NOMO-1 treated with dmso at 0.1 percent for 144 hours (cell line): Measurements from ENCODE around the gene ABLIM1.

ENCODE experiments used
- DNase-seq: peaks from one replicate; lab custom pipeline; 2025; ENCODE audit not compliant: unreplicated experiment; lab: John Stamatoyannopoulos, UW

Gene ABLIM1

DNA sequence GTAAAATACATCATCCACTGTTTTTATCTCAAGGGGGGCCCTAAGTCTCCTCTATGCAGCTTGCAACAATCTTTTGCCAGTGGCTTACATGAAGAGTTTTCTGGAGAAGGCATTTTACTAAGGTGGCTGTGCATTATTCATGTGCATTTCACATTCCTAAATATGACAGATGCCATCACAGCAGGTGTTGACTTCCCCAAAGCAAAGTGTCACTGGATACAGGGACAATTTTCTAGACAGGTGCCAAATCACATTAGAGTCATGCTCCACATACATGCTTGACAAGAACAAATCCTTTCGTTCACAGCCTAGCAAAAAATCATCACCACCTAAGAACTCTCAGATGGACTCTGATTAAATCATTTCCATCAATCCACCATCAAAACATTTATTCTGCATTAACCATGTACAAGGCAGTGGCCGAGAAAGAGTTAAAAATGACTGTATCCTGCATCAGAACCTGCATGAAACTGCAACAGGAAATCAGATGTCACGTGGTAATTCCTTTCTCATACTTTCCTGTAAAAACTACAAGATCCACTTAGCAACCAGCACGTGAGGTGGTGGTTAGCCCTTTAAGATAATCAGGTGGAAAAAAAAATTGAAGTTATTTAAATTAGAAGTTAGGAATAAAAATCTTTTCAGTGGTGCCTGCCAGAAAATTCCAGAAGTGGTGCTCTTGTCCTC is 165.6 kb downstream of the ABLIM1 start:
- no peak for DNase-seq

DNA sequence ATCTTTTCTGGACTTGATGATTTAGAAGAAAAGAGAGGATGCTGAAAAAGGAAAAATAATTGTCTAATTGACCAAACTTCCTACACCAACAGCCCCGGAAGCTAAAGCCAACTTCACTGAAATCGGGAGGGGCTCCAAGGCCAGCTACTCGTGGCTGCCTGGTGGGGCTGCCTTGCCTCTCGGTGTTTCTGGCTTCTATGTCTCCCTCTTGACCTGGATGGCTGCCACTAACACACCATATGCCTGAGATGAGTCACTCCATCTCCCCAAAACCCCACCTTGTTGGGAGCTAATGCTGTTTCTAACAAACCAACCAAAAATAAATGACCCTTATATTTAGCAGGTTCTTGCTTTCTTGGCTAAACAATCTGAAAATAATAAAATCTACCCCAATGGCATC is 166.1 kb downstream of the ABLIM1 start:
- no peak for DNase-seq

- no peak for DNase-seq
Observed at GRCh38 chr10:114491419-114491818, 166.7 kb downstream of the ABLIM1 start.

- no peak for DNase-seq
Observed at GRCh38 chr10:114489521-114490310, 168.4 kb downstream of the ABLIM1 start.

- DNase-seq, result no peak
Observed at GRCh38 chr10:114487815-114488536, 170.1 kb downstream of the ABLIM1 start.

DNA sequence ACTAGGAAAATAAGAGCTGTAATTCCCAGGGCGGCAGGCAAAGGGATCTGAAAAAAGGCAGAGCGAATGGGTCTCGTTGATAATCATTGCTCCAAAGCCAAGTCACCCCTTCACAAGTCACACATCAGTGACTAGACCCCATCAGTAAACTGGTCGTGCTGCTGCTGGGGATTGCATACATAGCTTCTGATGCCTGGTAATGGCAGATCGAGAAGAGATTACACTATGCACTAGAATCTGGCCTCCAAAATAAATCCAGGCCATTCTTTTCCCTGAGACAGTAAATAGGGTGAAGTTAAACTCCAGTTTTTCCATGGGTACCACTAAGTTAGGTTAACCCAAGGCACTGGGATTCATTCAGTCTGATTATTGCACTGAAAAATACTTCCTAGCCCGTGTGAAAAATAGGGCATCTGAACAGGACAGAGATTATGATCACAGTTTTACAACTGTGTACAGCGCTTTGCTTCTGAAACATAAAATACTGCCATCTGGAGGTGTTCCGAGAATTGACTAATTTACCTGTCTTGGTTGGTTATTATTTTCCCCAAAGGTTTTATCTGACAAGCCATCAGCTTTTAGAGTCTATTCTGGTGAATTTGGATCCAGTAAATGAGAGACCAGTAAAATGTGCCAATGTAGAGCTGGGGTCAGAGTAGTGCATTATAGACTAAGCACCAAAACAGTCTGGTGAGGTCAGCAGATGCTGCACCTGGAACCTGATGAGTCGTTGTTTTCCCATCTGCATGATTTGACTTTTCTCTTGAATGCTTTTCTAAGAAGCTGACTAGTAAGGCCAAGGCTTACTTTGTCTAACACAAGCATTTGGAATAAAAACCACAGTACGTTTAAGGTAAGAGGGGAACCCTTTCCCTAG is 170.9 kb downstream of the ABLIM1 start:
- no peak for DNase-seq

GRCh38 chr10:114485696-114486400 is 172.2 kb downstream of the ABLIM1 start:
- DNase-seq, result no peak

GRCh38 chr10:114483575-114483974 is 174.5 kb downstream of the ABLIM1 start:
- DNase-seq, result no peak

DNA sequence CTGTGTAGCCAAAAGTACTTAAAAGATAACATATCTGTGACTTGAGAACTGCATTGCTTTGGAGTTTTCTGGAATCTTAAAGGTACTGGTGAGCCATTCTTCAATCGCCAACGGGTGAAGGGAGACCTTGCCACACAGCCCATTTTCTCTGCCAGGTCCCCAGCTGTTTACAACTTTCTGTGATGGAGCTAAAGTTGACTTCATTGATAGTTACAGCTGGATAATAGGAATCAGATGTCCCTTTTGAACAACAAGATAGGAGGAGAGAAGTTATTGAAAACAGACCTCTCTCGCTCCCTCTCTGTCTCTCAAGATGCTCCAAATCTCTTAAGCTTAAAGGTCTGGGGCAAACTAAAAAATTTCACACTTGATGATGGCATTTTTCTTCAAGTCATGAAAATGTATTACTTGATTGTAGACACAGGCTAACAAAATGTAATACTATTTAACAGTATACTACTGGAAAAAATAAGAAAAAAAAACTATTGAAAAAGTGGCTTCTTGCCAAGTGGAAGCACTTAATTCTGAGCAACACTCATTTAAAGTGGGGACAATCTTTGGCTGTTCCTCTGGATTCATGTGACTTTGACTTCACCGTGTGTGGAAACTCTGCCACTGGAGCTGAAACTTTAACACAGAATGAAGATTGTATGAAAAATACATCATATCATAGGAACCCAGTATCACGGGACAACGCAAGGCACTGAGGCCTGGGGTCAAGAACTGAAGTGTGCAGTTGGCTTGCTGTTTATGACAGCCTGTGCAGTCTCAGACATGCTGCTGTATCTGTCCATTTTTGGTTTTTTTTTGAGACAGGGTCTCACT is 175.4 kb downstream of the ABLIM1 start:
- no peak for DNase-seq

- DNase-seq, result no peak
Observed at GRCh38 chr10:114481055-114481454, 177.0 kb downstream of the ABLIM1 start.

- DNase-seq, result no peak
Observed at GRCh38 chr10:114479836-114480235, 178.2 kb downstream of the ABLIM1 start.

- no peak for DNase-seq
Observed at GRCh38 chr10:114479307-114479706, 178.8 kb downstream of the ABLIM1 start.

- no peak for DNase-seq
Observed at GRCh38 chr10:114478281-114478680, 179.8 kb downstream of the ABLIM1 start.

DNA sequence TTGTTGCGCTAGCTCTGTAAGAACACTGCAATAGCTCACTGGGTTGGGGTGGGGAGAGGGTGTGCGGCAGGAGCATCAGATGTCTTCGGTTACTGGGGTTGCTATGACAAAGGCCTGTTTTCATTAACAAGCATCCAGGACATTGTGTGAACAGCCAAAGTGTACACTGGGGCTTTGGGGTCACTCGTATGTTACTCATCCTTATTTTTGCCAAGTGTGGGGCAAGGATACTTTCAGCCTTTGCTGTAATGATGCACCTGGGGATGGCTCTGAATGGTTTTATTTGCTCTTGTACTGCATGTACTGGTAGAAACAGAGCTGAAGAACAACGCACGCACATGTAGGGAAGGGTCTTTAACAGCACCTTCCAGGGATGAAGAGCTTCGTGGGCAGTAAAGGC is 180.8 kb downstream of the ABLIM1 start:
- no peak for DNase-seq

DNA sequence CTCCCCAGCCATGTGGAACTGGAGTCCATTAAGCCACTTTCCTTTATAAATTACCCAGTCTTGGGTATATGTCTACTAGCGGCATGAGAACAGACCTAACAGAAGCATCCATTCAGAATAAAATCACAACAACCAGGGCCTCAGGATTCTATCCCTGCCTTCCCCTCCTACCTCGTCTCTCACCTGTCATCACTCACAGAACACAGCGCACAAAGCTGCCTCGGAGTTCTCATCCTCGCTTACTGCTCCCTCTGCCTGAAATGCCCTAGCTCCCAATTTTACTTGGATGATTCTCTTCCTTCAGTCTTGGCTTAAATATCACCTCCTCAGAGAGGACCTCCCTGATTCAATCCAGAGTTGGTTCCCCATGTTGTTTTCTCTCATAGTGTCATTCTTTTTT is 183.1 kb downstream of the ABLIM1 start:
- DNase-seq, result no peak

DNA sequence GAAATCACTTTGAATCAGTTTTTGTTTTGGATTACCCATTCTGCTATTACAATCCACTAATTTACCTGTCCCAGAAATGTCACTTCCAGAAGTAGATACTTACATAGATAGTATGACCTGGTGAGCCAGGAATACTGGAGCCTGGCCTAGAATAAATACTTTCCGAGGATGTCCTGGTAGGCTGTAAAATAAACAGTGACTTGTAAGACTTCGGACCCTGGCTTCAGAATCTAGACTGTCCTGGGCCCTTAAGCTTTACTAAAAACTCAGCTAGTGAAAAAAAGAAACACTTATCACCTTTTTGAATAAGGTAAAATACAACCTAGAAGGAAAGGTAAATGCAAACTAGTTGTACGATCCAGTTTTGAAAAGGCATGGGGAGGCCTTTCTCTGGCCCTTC is 184.3 kb downstream of the ABLIM1 start:
- no peak for DNase-seq

DNA sequence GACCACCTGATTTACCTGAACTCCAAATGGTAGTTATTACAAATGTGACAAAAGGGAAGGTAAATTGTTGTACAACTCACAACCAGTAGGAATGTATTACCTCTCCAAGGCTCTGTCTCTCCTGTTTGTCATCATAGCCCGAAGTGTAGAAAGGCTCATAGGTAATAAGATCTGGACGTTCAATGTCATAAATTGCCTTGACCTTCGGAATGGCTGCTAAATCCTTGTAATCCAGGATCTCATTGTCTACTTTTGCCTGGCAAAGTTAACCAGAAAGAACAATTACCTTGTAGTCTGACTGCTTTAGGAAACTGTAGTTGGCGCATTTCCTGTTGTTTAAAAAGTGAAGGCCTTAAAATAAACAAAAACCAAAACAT is 185.2 kb downstream of the ABLIM1 start:
- no peak for DNase-seq

DNA sequence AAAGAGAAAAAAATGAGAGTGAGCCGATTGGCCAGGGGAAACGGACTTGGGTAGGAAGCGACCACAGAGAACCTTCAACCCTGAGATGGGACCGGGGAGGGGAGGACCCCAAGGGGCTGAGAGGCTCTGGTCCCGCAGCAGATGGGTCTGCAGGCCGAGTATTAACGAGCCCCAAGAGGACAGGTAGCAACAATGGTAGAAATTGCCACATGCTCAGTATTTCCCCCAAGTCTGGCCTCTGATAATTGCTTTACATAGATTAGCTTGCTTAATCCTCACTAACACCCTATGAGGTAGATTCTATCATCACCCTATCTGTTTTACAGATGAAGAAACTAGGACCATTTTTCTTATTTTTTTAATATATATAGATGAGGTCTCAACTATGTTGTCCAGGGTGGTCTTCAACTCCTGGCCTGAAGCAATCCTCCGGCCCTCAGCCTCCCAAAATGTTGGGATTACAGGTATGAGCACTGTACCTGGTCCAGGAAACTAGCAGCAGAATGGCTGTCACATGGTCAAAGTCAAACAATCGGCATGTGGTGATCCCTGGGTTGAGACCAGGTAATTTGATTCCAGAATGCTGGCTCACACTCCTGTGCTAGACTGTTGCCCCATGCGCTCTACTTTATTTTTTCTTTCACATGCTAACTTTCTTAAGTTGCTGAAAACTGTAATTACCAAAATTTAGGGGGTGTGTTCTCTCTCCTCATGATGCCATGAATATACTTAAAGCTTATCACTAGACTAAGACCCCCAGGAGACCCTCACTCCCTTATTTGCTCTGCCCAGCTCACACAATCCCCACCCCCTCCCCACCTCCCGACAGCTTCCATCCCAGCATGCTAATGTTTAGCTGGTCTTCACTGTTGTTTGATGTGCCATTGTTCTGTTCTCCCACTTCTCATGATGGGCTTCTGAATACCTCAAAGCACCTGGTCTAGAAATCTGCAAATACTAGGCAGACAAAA is 185.9 kb downstream of the ABLIM1 start:
- no peak for DNase-seq
